NCI-H146 treated with DMSO at 0.1 percent for 48 hours (cell line): Measurements from ENCODE around the gene FCAMR.

ENCODE experiments used
- DNase-seq: peaks from one replicate; lab custom pipeline; 2025; ENCODE audit not compliant: unreplicated experiment; lab: John Stamatoyannopoulos, UW

The FCAMR gene

GRCh38 chr1:206970446-206970845, at the start of gene FCAMR:
Gene FCAMR (minus strand): TSS chr1:206970460. CDS start chr1:206970125, 335 bp downstream.
- no peak for DNase-seq

GRCh38 chr1:207019661-207020060, 49.4 kb upstream of the FCAMR start:
- no peak for DNase-seq

- DNase-seq, result no peak
These were observed 48.9 kb upstream of the FCAMR start for GRCh38 chr1:207019161-207019560.

- DNase-seq, result no peak
These were observed 48.4 kb upstream of the FCAMR start for GRCh38 chr1:207018707-207019106.

GRCh38 chr1:207017615-207018559, 47.6 kb upstream of the FCAMR start:
- no peak for DNase-seq

- no peak for DNase-seq
These were observed 45.5 kb upstream of the FCAMR start for GRCh38 chr1:207015791-207016190.

GRCh38 chr1:207014728-207015127, 44.5 kb upstream of the FCAMR start:
- DNase-seq, result no peak

- DNase-seq, result no peak
These were observed 43.2 kb upstream of the FCAMR start for GRCh38 chr1:207013321-207014085.

GRCh38 chr1:207010726-207011125, 40.5 kb upstream of the FCAMR start:
- DNase-seq, result no peak

GRCh38 chr1:207009945-207010344, 39.7 kb upstream of the FCAMR start:
- DNase-seq, result no peak

- no peak for DNase-seq
These were observed 39.1 kb upstream of the FCAMR start for GRCh38 chr1:207009182-207009850.

GRCh38 chr1:207007352-207008033, 37.2 kb upstream of the FCAMR start:
- DNase-seq, result no peak

GRCh38 chr1:207006914-207007313, 36.7 kb upstream of the FCAMR start:
- no peak for DNase-seq

- DNase-seq, result no peak
These were observed 35.8 kb upstream of the FCAMR start for GRCh38 chr1:207006083-207006482.

GRCh38 chr1:207004931-207005830, 34.9 kb upstream of the FCAMR start:
- DNase-seq, result peak; percentile 7

- no peak for DNase-seq
These were observed 33.0 kb upstream of the FCAMR start for GRCh38 chr1:207003210-207003609.

GRCh38 chr1:207002724-207003146, 32.5 kb upstream of the FCAMR start:
- DNase-seq, result no peak

GRCh38 chr1:207001492-207002245, 31.4 kb upstream of the FCAMR start:
- no peak for DNase-seq

GRCh38 chr1:207000651-207001291, 30.5 kb upstream of the FCAMR start:
- no peak for DNase-seq
